ENCODE results near the gene RGS3.
"Not testable (repeated sequence)": the region's sequence is repeated elsewhere in the genome, so short reads cannot be mapped to it uniquely, and the experiment has no call there.

The RGS3 gene

DNA sequence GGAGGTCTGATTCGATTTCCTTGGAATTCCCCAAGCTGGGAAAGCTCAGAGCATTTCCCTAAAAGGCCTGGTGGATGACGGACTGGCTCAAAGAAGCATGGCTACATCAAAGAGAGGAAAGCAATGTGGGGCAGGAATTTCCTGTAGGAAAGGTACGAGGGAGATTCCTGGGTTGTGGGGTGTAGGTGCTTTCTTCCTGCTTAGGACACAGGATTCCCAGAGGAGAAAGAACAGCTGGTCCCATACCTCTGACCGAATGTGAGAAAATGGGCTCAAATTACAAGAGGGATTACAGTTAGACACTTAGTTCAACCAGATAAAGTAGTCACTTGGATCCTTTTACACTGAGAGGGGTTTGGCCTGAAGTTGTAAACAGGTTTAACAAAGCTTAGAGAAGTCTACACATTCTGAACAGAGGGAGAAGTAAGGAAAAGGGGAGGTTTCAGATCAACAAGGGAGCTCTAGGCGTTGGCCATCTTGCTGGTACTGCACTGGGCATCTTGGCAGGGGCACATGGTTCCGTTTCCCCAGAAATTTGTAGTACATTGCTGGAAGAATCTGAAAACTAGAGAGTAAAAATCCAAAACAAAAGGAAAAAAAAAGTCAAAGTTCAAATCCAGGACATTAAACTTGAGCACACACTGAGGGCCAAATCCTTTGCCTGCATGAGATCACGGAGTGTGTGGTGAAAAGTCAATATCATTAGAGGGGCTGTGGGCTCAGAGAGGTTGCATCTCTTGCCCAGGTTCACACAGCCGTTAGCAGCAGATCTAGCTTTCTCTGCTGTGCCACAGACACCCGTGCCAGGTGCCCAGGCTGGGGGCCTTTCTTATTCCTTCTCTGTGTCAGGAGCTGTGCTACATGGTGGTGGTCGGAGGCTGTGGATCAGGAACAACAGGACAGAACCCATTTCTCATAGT is 171.3 kb downstream of the RGS3 start:
- no peak for DNase-seq (ENCODE audit: low read depth in 2 of 2)

DNA sequence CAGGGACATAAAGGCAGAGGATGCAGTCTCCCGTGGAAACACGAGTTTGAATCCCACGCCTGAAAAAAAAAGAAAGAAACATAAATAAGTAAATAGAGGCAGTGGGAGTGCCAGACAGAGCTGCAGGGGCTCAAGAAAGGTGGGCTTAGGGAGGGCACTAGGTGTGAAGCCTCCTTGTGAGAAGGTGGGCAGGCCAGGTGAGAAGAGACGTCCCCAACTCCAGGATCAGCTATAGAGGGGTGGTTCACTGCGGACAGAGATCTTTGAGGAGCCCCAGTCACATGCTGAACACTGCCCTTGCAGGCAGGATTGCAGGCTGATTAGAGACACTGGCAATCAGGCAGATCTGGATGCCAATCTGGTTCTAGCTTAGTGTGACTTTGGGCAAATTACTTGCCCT is 172.1 kb downstream of the RGS3 start:
- no peak for DNase-seq (ENCODE audit: low read depth in 2 of 2)

GRCh38 chr9:113636165-113636564 is 172.6 kb downstream of the RGS3 start:
- no peak for DNase-seq (ENCODE audit: low read depth in 2 of 2)

GRCh38 chr9:113636693-113637092 is 173.2 kb downstream of the RGS3 start:
- DNase-seq (ENCODE audit: low read depth in 2 of 2): no peak

- no peak for DNase-seq (ENCODE audit: low read depth in 2 of 2)
These were observed 175.0 kb downstream of the RGS3 start for GRCh38 chr9:113638490-113638889.

DNA sequence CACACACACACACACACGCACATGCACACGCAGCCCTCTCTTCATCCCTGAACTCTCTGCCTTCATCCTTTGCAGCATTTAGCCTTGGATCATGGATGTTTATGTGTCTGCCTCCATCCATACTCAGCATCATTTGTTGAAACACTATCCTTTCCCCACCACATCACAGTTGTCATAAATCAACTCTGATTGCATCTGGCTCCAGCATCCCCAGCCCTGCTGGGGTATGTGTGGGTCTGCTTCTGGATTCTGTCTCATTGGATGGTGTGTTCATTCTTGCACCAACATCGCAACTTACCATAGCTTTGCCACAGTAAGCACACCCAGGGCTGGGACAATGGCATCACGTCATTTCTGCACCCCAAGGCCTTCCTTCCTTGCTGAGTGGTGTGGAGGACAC is 175.4 kb downstream of the RGS3 start:
- DNase-seq (ENCODE audit: low read depth in 2 of 2): no peak

DNA sequence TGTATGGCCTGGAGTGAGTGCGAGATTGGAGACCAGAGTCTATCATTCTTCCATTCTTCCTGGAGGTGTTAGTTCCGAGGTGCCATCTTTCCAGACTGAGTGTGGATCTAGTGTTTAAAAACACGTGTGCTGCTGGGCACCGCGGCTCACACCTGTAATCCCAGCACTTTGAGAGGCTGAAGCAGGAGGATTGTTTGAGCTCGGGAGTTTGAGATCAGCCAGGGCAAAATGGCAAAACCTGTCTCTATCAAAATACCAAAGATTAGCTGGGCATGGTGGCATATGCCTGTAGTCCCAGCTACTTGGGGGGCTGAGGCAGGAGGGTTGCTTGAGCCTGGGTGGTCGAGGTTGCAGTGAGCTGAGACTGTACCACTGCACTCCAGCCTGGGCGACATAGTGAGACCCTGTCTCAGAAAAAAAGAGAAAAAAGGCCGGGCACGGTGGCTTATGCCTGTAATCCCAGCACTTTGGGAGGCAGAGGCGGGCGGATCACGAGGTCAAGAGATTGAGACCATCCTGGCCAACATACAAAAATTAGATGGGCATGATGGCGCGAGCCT is 176.0 kb downstream of the RGS3 start:
- DNase-seq (ENCODE audit: low read depth in 2 of 2): not testable (repeated sequence)

DNA sequence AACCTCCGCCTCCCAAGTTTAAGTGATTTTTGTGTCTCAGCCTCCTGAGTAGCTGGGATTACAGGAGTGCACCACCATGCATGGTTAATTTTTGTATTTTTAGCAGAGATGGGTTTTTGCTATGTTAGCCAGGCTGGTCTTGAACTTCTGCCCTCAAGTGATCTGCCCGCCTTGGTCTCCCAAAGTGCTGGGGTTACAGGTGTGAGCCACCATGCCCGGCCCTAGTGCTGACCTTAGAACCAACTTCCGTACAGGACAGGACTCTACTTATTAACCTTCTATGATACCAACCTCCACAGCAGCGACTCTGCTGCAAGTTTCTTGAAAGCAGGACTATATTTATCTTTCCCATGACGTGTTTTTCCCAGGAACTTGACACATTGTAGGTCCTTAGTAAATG is 176.9 kb downstream of the RGS3 start:
- DNase-seq (ENCODE audit: low read depth in 2 of 2): no peak

DNA sequence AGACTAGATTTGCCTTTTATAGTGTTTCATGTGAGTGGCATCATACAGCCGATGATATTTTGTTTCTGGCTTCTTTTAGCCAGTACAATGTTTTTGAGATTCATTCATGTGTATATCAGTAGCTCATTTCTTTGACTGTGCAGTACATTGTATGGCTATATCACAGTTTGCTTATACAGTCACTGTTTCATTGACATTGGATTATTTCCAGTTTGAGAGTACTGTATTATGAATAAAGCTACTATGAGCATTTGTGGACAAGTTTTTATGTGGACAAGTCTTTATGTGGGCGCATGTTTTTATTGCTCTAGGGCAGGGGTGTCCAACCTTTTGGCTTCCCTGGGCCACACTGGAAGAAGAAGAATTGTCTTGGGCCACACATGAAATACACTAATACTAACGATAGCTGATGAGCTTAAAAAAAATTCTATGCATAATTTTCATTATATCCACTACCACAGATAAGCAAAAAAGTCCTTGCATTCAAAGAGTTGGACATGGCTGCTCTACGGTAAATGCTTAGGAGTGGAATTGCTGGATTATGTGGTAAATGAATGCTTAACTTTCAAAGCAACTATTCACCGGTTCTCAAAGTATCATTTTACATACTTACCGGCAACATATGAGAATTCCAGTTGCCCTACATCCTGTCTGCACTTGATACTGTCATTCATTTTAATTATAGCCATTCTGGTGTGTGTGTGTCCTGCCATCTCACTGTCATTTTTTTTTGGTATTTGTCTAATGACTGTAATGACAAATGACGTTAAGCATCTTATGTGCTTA is 177.8 kb downstream of the RGS3 start:
- DNase-seq (ENCODE audit: low read depth in 2 of 2): no peak

- no peak for DNase-seq (ENCODE audit: low read depth in 2 of 2)
These were observed 180.8 kb downstream of the RGS3 start for GRCh38 chr9:113644321-113644720.

- no peak for DNase-seq (ENCODE audit: low read depth in 2 of 2)
These were observed 181.9 kb downstream of the RGS3 start for GRCh38 chr9:113645227-113645977.

GRCh38 chr9:113645978-113646253 is 182.4 kb downstream of the RGS3 start:
- DNase-seq (ENCODE audit: low read depth in 2 of 2): no peak

GRCh38 chr9:113646491-113646890 is 183.0 kb downstream of the RGS3 start:
- DNase-seq (ENCODE audit: low read depth in 2 of 2): no peak

Data from activated CD8-positive, alpha-beta memory T cell treated with anti-CD3 and anti-CD28 coated beads for 4 hours (primary cell).